Measurements from ENCODE around the gene DMRTB1.

DMRTB1 gene

GRCh38 chr1:53412285-53413174, 46.7 kb upstream of the DMRTB1 start:
- H3K4me1 ChIP-seq (ENCODE audit: control insufficient read depth in 1 of 2, insufficient read depth in 1 of 2, low read depth in 1 of 2, low read length in 1 of 2), result no peaks in the 10 kb centered on the region
- H3K36me3 ChIP-seq, result no peaks in the 10 kb centered on the region
- no peaks in the 10 kb centered on the region for H3K9me3 ChIP-seq
- no peak overlapping the region for H3K4me3 ChIP-seq (ENCODE audit: low read depth in 1 of 2, low read length in 1 of 2)
- H3K27me3 ChIP-seq, result peaks cover 5% of the 10 kb centered on the region
- no peak for TF ChIP-seq CTCF (IDR thresholded peaks at IDR 0.05)
- H3K27ac ChIP-seq, result no peak overlapping the region

GRCh38 chr1:53413175-53414001, 45.8 kb upstream of the DMRTB1 start:
- Histone ChIP-seq H3K4me1 (ENCODE audit: control insufficient read depth in 1 of 2, insufficient read depth in 1 of 2, low read depth in 1 of 2, low read length in 1 of 2) (no peaks in the 10 kb centered on the region), H3K27me3 (peaks cover 8% of the 10 kb centered on the region), H3K4me3 (ENCODE audit: low read depth in 1 of 2, low read length in 1 of 2) (no peak overlapping the region), H3K36me3 (no peaks in the 10 kb centered on the region), H3K9me3 (no peaks in the 10 kb centered on the region), H3K27ac (no peak overlapping the region)
- no peak for TF ChIP-seq CTCF (IDR thresholded peaks at IDR 0.05)

GRCh38 chr1:53414632-53415031, 44.6 kb upstream of the DMRTB1 start:
- TF ChIP-seq CTCF (IDR thresholded peaks at IDR 0.05), result no peak
- no peak overlapping the region for H3K27ac ChIP-seq
- H3K4me1 ChIP-seq (ENCODE audit: control insufficient read depth in 1 of 2, insufficient read depth in 1 of 2, low read depth in 1 of 2, low read length in 1 of 2), result no peaks in the 10 kb centered on the region
- H3K4me3 ChIP-seq (ENCODE audit: low read depth in 1 of 2, low read length in 1 of 2), result no peak overlapping the region
- peaks cover 8% of the 10 kb centered on the region for H3K27me3 ChIP-seq
- no peaks in the 10 kb centered on the region for H3K36me3 ChIP-seq
- H3K9me3 ChIP-seq, result no peaks in the 10 kb centered on the region

- Histone ChIP-seq H3K9me3 (no peaks in the 10 kb centered on the region), H3K27ac (no peak overlapping the region), H3K36me3 (no peaks in the 10 kb centered on the region), H3K4me3 (ENCODE audit: low read depth in 1 of 2, low read length in 1 of 2) (no peak overlapping the region), H3K4me1 (ENCODE audit: control insufficient read depth in 1 of 2, insufficient read depth in 1 of 2, low read depth in 1 of 2, low read length in 1 of 2) (no peaks in the 10 kb centered on the region), H3K27me3 (peaks cover 16% of the 10 kb centered on the region)
- no peak for TF ChIP-seq CTCF (IDR thresholded peaks at IDR 0.05)
Observed at GRCh38 chr1:53415432-53415831, 43.8 kb upstream of the DMRTB1 start.

GRCh38 chr1:53416269-53416813, 42.9 kb upstream of the DMRTB1 start:
- H3K36me3 ChIP-seq, result no peaks in the 10 kb centered on the region
- H3K27ac ChIP-seq, result no peak overlapping the region
- TF ChIP-seq CTCF (IDR thresholded peaks at IDR 0.05), result no peak
- no peaks in the 10 kb centered on the region for H3K4me1 ChIP-seq (ENCODE audit: control insufficient read depth in 1 of 2, insufficient read depth in 1 of 2, low read depth in 1 of 2, low read length in 1 of 2)
- H3K9me3 ChIP-seq, result no peaks in the 10 kb centered on the region
- H3K4me3 ChIP-seq (ENCODE audit: low read depth in 1 of 2, low read length in 1 of 2), result no peak overlapping the region
- peaks cover 24% of the 10 kb centered on the region for H3K27me3 ChIP-seq
